ENCODE data around the gene GRIN3B.

The GRIN3B gene

GRCh38 chr19:990746-991145, 9.5 kb upstream of the GRIN3B start:
- H3K36me3 ChIP-seq (ENCODE audit: insufficient read depth, low read length), result peaks cover 68% of the 10 kb centered on the region
- no peak overlapping the region for H2AFZ ChIP-seq (ENCODE audit: low read depth, low read length)
- no peak overlapping the region for H3K4me3 ChIP-seq (ENCODE audit: low read length)
- H3K4me1 ChIP-seq (ENCODE audit: insufficient read depth, low read length), result no peaks in the 10 kb centered on the region
- H3K27me3 ChIP-seq (ENCODE audit: insufficient read depth, low read length), result no peaks in the 10 kb centered on the region
- peaks cover 5% of the 10 kb centered on the region for H3K9me3 ChIP-seq (ENCODE audit: low read length)

DNA sequence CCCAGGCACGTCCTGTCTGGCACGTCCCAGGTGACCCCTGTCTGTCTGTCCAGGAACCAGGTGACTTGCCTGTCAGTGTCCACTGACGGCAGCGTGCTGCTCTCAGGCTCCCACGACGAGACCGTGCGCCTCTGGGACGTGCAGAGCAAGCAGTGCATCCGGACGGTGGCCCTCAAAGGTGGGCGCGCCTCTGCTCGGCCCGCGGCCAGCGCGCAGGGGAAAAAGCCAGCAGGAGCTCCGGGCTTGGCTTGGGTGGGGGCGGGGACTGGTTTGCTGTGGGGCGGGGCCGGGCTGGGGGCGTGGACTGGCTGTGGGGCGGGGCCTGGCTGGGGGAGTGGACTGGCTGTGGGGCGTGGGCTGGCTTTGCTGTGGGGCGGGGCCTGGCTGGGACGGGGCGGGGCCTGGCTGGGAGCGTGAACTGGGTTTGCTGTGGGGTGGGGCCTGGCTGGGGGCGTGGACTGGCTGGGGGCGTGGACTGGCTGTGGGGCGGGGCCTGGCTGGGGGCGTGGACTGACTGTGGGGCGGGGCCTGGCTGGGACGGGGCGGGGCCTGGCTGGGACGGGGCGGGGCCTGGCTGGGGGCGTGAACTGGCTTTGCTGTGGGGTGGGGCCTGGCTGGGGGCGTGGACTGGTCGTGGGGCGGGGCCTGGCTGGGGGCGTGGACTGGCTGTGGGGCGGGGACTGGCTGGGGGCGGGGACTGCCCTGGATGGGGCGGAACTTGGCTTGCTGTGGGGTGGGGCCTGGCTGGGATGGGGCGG, 8.9 kb upstream of the GRIN3B start:
- Histone ChIP-seq H3K4me3 (ENCODE audit: low read length) (no peak overlapping the region), H3K4me1 (ENCODE audit: insufficient read depth, low read length) (no peaks in the 10 kb centered on the region), H3K27me3 (ENCODE audit: insufficient read depth, low read length) (no peaks in the 10 kb centered on the region), H2AFZ (ENCODE audit: low read depth, low read length) (no peak overlapping the region), H3K36me3 (ENCODE audit: insufficient read depth, low read length) (peaks cover 62% of the 10 kb centered on the region), H3K9me3 (ENCODE audit: low read length) (peaks cover 5% of the 10 kb centered on the region)

DNA sequence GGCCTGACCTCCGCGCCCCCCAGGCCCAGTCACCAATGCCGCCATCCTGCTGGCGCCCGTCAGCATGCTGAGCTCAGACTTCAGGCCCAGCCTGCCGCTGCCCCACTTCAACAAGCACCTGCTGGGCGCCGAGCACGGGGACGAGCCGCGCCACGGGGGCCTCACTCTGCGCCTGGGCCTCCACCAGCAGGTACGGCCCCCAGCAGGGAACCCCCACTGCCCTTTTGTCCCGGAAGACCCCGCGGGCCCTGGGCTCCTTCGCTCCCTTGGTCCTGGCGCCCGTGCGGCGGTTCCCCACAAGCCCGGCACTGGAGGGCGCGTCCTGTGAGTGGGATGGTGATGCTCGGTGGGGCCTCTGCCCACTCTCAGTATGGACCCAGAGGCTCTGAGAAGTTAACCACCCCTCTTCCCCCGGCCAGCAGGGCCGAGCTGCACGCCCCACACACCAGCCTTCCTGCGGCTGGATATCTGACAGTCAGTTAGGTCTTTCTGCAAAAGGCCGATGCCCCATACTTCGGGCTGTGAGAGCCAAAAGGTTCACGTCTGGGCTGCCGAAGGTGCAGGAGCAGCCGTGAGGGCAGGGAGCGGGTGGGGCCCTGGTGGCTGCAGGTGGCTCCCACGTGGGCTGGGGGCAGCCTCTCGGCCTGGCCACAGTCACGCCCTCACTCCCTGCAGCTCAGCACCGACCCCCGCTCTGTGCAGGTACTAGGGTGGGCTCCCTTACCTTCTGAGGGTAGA, 8.1 kb upstream of the GRIN3B start:
- peaks cover 57% of the 10 kb centered on the region for H3K36me3 ChIP-seq (ENCODE audit: insufficient read depth, low read length)
- no peaks in the 10 kb centered on the region for H3K4me1 ChIP-seq (ENCODE audit: insufficient read depth, low read length)
- no peaks in the 10 kb centered on the region for H3K27me3 ChIP-seq (ENCODE audit: insufficient read depth, low read length)

GRCh38 chr19:992670-993055, 7.6 kb upstream of the GRIN3B start:
- Histone ChIP-seq H3K36me3 (ENCODE audit: insufficient read depth, low read length) (peaks cover 53% of the 10 kb centered on the region), H2AFZ (ENCODE audit: low read depth, low read length) (no peak overlapping the region), H3K27me3 (ENCODE audit: insufficient read depth, low read length) (no peaks in the 10 kb centered on the region), H3K4me1 (ENCODE audit: insufficient read depth, low read length) (no peaks in the 10 kb centered on the region), H3K9me3 (ENCODE audit: low read length) (peaks cover 5% of the 10 kb centered on the region), H3K4me3 (ENCODE audit: low read length) (no peak overlapping the region)

More for the DNA sequence above, 8.1 kb upstream of the GRIN3B start:
- no peak overlapping the region for H3K4me3 ChIP-seq (ENCODE audit: low read length)
- no peak overlapping the region for H2AFZ ChIP-seq (ENCODE audit: low read depth, low read length)
- H3K9me3 ChIP-seq (ENCODE audit: low read length), result peaks cover 5% of the 10 kb centered on the region

- peaks cover 5% of the 10 kb centered on the region for H3K9me3 ChIP-seq (ENCODE audit: low read length)
- no peaks in the 10 kb centered on the region for H3K4me1 ChIP-seq (ENCODE audit: insufficient read depth, low read length)
- no peak overlapping the region for H3K4me3 ChIP-seq (ENCODE audit: low read length)
- H3K36me3 ChIP-seq (ENCODE audit: insufficient read depth, low read length), result peaks cover 47% of the 10 kb centered on the region
- no peak overlapping the region for H2AFZ ChIP-seq (ENCODE audit: low read depth, low read length)
- H3K27me3 ChIP-seq (ENCODE audit: insufficient read depth, low read length), result peaks cover under 1% of the 10 kb centered on the region
These were observed 6.8 kb upstream of the GRIN3B start for GRCh38 chr19:993361-993830.

DNA sequence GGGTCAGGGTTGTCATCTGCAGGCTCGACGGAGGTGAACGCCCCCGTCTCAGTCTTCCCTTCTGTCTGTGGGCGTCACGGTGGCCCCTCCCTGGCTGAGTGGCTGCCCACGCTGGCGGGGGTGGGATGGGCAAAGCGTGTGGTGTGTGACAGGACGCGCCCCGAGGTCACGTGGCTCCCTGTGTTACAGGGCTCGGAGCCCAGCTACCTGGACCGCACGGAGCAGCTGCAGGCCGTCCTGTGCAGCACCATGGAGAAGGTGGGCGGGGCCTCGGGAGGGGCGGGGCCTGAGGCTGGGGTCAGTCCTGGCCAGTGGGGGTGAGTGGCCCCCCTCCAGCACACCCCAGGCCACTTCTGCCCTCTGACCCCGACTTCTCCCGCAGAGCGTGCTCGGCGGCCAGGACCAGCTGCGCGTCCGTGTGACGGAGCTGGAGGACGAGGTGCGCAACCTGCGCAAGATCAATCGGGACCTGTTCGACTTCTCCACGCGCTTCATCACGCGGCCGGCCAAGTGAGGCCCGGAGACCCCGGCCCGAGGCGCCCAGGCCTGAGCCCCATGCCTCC, 6.3 kb upstream of the GRIN3B start:
- Histone ChIP-seq H3K36me3 (ENCODE audit: insufficient read depth, low read length) (peaks cover 44% of the 10 kb centered on the region), H3K9me3 (ENCODE audit: low read length) (peaks cover 5% of the 10 kb centered on the region), H3K4me3 (ENCODE audit: low read length) (no peak overlapping the region), H3K4me1 (ENCODE audit: insufficient read depth, low read length) (no peaks in the 10 kb centered on the region), H3K27me3 (ENCODE audit: insufficient read depth, low read length) (peaks cover 6% of the 10 kb centered on the region), H2AFZ (ENCODE audit: low read depth, low read length) (no peak overlapping the region)

DNA sequence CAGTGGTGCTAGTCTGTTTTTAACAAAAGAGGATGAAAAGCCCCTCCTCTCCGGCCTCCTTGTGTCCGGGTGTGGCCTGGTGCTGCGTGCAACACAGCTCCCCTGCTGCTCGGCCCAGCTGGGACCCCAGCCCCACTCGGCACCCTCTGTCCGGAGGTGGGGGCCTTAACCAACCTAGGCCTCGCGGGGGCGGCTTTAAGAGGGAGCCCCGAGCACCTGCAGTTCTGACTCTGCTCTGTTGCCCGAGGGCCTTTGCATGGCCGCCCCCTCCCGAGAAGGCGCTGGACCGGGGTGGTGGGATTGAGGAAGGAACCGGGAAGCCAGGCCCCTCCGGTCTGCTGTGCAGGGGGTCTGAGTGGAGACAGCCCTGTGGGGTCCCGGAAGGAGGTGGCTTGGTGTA, 5.7 kb upstream of the GRIN3B start:
- Histone ChIP-seq H3K4me1 (ENCODE audit: insufficient read depth, low read length) (no peaks in the 10 kb centered on the region), H3K4me3 (ENCODE audit: low read length) (no peak overlapping the region), H3K36me3 (ENCODE audit: insufficient read depth, low read length) (peaks cover 42% of the 10 kb centered on the region), H2AFZ (ENCODE audit: low read depth, low read length) (no peak overlapping the region), H3K9me3 (ENCODE audit: low read length) (peaks cover 5% of the 10 kb centered on the region), H3K27me3 (ENCODE audit: insufficient read depth, low read length) (peaks cover 10% of the 10 kb centered on the region)

- Histone ChIP-seq H3K9me3 (ENCODE audit: low read length) (peaks cover 5% of the 10 kb centered on the region), H2AFZ (ENCODE audit: low read depth, low read length) (no peak overlapping the region), H3K36me3 (ENCODE audit: insufficient read depth, low read length) (peaks cover 35% of the 10 kb centered on the region), H3K4me1 (ENCODE audit: insufficient read depth, low read length) (no peaks in the 10 kb centered on the region), H3K4me3 (ENCODE audit: low read length) (no peak overlapping the region), H3K27me3 (ENCODE audit: insufficient read depth, low read length) (peaks cover 10% of the 10 kb centered on the region)
These were observed 5.0 kb upstream of the GRIN3B start for GRCh38 chr19:995051-995827.

DNA sequence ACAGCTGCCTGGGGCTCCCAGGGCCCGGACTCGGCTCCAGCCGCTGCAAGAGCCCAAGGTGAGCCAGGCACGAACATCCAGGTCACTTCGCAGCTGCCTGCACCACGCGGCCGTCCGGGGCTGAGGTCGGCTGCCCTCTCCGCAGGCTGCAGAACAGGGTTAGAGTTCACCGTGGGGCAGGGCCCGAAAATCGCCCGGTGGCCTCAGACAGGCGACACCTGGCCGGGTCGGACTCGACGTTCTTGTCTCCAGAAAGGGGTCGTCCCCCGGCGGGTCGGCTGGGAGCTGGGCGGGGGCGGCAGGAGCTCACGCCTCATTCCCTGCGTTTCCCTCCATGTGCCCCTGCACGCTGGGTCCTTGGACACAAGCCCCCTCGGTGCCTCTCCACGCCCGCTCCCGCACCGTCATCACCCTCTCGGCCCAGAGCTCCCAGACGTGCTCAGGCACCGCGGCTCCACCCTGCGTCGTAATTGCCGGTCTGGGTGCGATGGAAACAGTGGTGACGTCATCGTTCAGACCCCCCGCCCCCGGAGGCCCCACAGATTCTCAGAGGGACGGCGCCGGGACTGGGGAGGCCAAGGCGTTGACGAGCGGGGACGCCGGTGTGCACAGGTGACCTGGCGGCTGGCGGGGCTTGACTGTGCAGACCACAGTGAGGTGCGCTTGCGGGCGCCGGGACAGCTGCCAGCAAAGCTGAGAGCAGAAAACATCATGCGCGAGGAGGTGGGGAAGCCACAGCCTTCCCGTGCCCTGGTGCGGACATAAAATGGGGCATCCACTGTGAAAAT, 4.0 kb upstream of the GRIN3B start:
- Histone ChIP-seq H3K36me3 (ENCODE audit: insufficient read depth, low read length) (peaks cover 26% of the 10 kb centered on the region), H3K4me1 (ENCODE audit: insufficient read depth, low read length) (peaks cover 6% of the 10 kb centered on the region), H3K4me3 (ENCODE audit: low read length) (no peak overlapping the region), H3K9me3 (ENCODE audit: low read length) (no peaks in the 10 kb centered on the region), H2AFZ (ENCODE audit: low read depth, low read length) (no peak overlapping the region), H3K27me3 (ENCODE audit: insufficient read depth, low read length) (peaks cover 16% of the 10 kb centered on the region)

- no peak overlapping the region for H3K4me3 ChIP-seq (ENCODE audit: low read length)
- peaks cover 9% of the 10 kb centered on the region for H3K4me1 ChIP-seq (ENCODE audit: insufficient read depth, low read length)
- peaks cover 20% of the 10 kb centered on the region for H3K27me3 ChIP-seq (ENCODE audit: insufficient read depth, low read length)
- H2AFZ ChIP-seq (ENCODE audit: low read depth, low read length), result no peak overlapping the region
- peaks cover 15% of the 10 kb centered on the region for H3K36me3 ChIP-seq (ENCODE audit: insufficient read depth, low read length)
- no peaks in the 10 kb centered on the region for H3K9me3 ChIP-seq (ENCODE audit: low read length)
These were observed 2.2 kb upstream of the GRIN3B start for GRCh38 chr19:998064-998463.

GRCh38 chr19:999379-999719, 870 bp upstream of the GRIN3B start:
- peaks cover 9% of the 10 kb centered on the region for H3K4me1 ChIP-seq (ENCODE audit: insufficient read depth, low read length)
- H3K36me3 ChIP-seq (ENCODE audit: insufficient read depth, low read length), result peaks cover 8% of the 10 kb centered on the region
- no peaks in the 10 kb centered on the region for H3K9me3 ChIP-seq (ENCODE audit: low read length)
- H3K27me3 ChIP-seq (ENCODE audit: insufficient read depth, low read length), result peaks cover 20% of the 10 kb centered on the region
- H3K4me3 ChIP-seq (ENCODE audit: low read length), result no peak overlapping the region
- H2AFZ ChIP-seq (ENCODE audit: low read depth, low read length), result no peak overlapping the region

Measured in neuron (in vitro differentiated cells).